ENCODE data around the gene FGF2.

The FGF2 gene

DNA sequence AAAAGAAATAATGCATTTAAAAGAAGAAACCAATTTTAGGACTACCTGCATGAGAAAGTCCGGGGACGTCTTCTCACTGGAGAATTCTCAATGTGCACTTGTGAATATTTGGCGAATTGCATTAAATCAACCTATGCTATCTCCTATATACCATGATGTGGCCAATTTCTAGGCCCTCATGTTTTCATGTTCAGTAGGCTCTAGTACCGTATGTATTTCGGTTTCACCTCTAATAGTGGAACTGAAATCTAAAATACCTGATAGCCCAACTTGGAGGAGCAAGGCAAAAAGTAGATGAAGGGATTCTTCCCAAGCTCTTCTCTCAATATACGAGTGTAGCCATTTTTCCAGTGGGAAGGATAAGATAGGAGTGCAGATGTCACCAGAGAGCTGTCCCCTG is 11.4 kb upstream of the FGF2 start:
- no peak for TF ChIP-seq CTCF (IDR thresholded peaks at IDR 0.05; ENCODE audit: borderline replicate concordance, insufficient read depth, low read depth, low read length)
- no peak overlapping the region for H3K4me3 ChIP-seq (ENCODE audit: low read depth, low read length)

GRCh38 chr4:122816476-122816875 is 10.2 kb upstream of the FGF2 start:
- TF ChIP-seq CTCF (IDR thresholded peaks at IDR 0.05; ENCODE audit: borderline replicate concordance, insufficient read depth, low read depth, low read length): no peak
- no peak overlapping the region for H3K4me3 ChIP-seq (ENCODE audit: low read depth, low read length)

GRCh38 chr4:122819708-122820449 is 6.8 kb upstream of the FGF2 start:
- TF ChIP-seq CTCF (IDR thresholded peaks at IDR 0.05; ENCODE audit: borderline replicate concordance, insufficient read depth, low read depth, low read length): no peak
- H3K4me3 ChIP-seq (ENCODE audit: low read depth, low read length): no peak overlapping the region

- no peak overlapping the region for H3K4me3 ChIP-seq (ENCODE audit: low read depth, low read length)
- TF ChIP-seq CTCF (IDR thresholded peaks at IDR 0.05; ENCODE audit: borderline replicate concordance, insufficient read depth, low read depth, low read length): no peak
These were observed 5.5 kb upstream of the FGF2 start for GRCh38 chr4:122821092-122821491.

GRCh38 chr4:122822466-122822865 is 4.2 kb upstream of the FGF2 start:
- no peak for TF ChIP-seq CTCF (IDR thresholded peaks at IDR 0.05; ENCODE audit: borderline replicate concordance, insufficient read depth, low read depth, low read length)
- no peak overlapping the region for H3K4me3 ChIP-seq (ENCODE audit: low read depth, low read length)

DNA sequence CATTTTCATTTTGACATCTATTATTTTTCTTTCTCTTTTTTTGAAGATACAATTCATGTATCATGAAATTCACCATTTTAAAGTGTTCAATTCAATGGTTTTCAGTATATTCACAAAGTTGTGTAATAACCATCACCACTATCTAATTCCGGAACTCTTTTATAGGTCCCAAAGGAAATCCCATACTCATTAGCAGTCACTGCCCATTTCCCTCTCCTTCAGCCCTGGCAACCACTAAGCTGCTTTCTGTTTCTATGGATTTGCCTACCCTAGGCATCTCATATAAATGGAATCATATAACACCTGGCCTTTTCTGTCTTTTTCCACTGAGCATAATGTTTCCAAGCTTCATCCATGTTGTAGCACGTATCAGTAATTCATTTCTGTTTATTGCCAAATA is 3.2 kb upstream of the FGF2 start:
- no peak overlapping the region for H3K4me3 ChIP-seq (ENCODE audit: low read depth, low read length)
- no peak for TF ChIP-seq CTCF (IDR thresholded peaks at IDR 0.05; ENCODE audit: borderline replicate concordance, insufficient read depth, low read depth, low read length)

- no peak for TF ChIP-seq CTCF (IDR thresholded peaks at IDR 0.05; ENCODE audit: borderline replicate concordance, insufficient read depth, low read depth, low read length)
- no peak overlapping the region for H3K4me3 ChIP-seq (ENCODE audit: low read depth, low read length)
These were observed 2.0 kb upstream of the FGF2 start for GRCh38 chr4:122824616-122825015.
